ENCODE results near the gene ASGR2. TPM values are rescaled to one million over a fixed set of nuclear protein-coding genes. Genes with fewer than 3 reads are reported as not detected.

ASGR2 gene
- total RNA-seq (2016; rRNA removed; fragmentation: Illumina TruSeq; extraction: Trizol) (142 and 320 TPM in 2 replicates), polyA plus RNA-seq (2011; rRNA removed) (754 and 762 TPM in 2 replicates), polyA minus RNA-seq (2011; rRNA and poly(A)+ RNA removed; ENCODE audit: low replicate concordance) (371 TPM in 1 of 2 replicates, not detected in the other), Bru-seq, nascent RNA (percentile 96 among the genes with signal in this experiment), BruChase-seq, experiment 1, labeled RNA remaining after a 6-hour chase (percentile 96 among the genes with signal in this experiment), BruChase-seq, experiment 2, labeled RNA remaining after a 2-hour chase (percentile 97 among the genes with signal in this experiment)
- 153 and 157 TPM in 2 replicates for total RNA-seq (2016; cell fraction: cytosol; rRNA removed; fragmentation: Illumina TruSeq; extraction: Trizol; ENCODE audit: low read depth)
- total RNA-seq (2016; cell fraction: insoluble cytoplasmic fraction; rRNA removed; fragmentation: Illumina TruSeq; extraction: Trizol), result 137 and 326 TPM in 2 replicates
- 154 and 165 TPM in 2 replicates for total RNA-seq (2016; cell fraction: membrane; rRNA removed; fragmentation: Illumina TruSeq; extraction: Trizol)
- total RNA-seq (2016; cell fraction: nucleus; rRNA removed; fragmentation: Illumina TruSeq; extraction: Trizol), result 251 and 289 TPM in 2 replicates
- polyA plus RNA-seq (2011; cell fraction: cytosol; rRNA removed), result 620 and 780 TPM in 2 replicates
- 692 and 800 TPM in 2 replicates for polyA plus RNA-seq (2011; cell fraction: nucleus; rRNA removed)
- 341 and 394 TPM in 2 replicates for polyA plus RNA-seq (2012)
- polyA plus RNA-seq (2016; cell fraction: cytosol; fragmentation: Illumina TruSeq; extraction: Trizol; ENCODE audit: low read depth), result 194 and 207 TPM in 2 replicates
- polyA plus RNA-seq (2016; cell fraction: insoluble cytoplasmic fraction; fragmentation: Illumina TruSeq; extraction: Trizol; ENCODE audit: low read depth), result 170 and 186 TPM in 2 replicates
- 175 and 177 TPM in 2 replicates for polyA plus RNA-seq (2016; cell fraction: membrane; fragmentation: Illumina TruSeq; extraction: Trizol; ENCODE audit: low read depth)
- 623 and 667 TPM in 2 replicates for polyA plus RNA-seq (2016; cell fraction: nucleus; fragmentation: Illumina TruSeq; extraction: Trizol; ENCODE audit: insufficient read depth, low read depth)
- 131 TPM in 2 replicates for polyA minus RNA-seq (2011; cell fraction: cytosol; rRNA and poly(A)+ RNA removed)
- polyA minus RNA-seq (2011; cell fraction: nucleus; rRNA and poly(A)+ RNA removed), result 102 and 109 TPM in 2 replicates
- long read RNA-seq, experiment 1, transcript ASGR2-201 (9 exons, 1,396 nt), result major isoform, 42 of 569 reads
- long read RNA-seq, experiment 1, transcript ASGR2-202 (9 exons, 1,386 nt), result minor isoform, 28 of 569 reads
- long read RNA-seq, experiment 1, partial matches to known transcripts, result 99 of 569 reads
- long read RNA-seq, experiment 1, other reads (novel, unspliced or antisense), result 396 of 569 reads
- long read RNA-seq, experiment 2, transcript ASGR2-201 (9 exons, 1,396 nt), result major isoform, 46 of 910 reads
- long read RNA-seq, experiment 2, transcript ASGR2-203 (8 exons, 879 nt), result minor isoform, 22 of 910 reads
- long read RNA-seq, experiment 2, partial matches to known transcripts, result 300 of 910 reads
- long read RNA-seq, experiment 2, other reads (novel, unspliced or antisense), result 541 of 910 reads

DNA sequence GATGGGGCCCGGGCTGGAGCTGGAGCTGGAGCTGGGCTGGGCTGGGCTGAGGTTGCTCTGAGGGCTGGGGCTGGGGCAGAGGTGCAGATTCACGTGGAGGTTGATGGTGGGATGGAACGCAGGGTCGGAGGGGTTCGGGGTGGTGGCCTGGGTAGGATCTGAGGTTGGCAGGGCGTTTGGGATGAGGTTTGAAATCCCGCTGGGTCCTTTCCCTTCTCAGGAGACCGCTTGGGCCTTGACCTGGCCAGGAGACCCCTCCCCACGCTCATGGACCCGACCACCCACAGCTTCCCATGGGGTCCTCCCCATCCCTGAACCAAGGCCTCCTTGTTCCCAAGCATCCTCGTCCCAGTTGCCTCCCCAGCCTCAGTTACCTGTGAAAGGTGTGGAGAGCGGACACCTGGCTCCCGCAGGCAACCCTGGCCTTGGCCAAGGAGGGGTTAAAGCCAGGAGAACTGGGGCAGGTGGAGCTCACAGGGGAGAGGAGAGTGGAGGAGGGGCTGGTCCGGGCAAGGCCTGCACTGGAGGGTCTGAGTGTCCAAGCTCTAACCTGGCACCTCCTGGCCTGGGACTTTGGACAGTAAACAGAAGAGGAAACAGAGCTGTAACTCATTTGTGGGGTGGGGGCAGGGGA lies at the start of gene ASGR2:
Gene ASGR2, minus strand, starts transcription at position 582 of the 634 bp plus-strand sequence. CDS start 582 bp downstream, outside the sequence.
- CTCF ChIA-PET (ENCODE audit: low intra/inter-chr PET ratio, low total read pairs), result no interaction called here
- 0% methylated on average over 10 of the region's 14 CpGs for WGBS (ENCODE audit: low lambda C conversion rate)
- TF ChIP-seq ZNF101 (CRISPR knock-in tag; IDR thresholded peaks at IDR 0.05; ENCODE audit: borderline replicate concordance, low read depth) (0 out of 2 replicates have a peak, but pooled peaks have one; percentile 48), ZNF737 (CRISPR knock-in tag; IDR thresholded peaks at IDR 0.05; ENCODE audit: borderline replicate concordance) (0 out of 2 replicates have a peak, but pooled peaks have one; percentile 40), ZNF446 (CRISPR knock-in tag; IDR thresholded peaks at IDR 0.05) (no peak), MLXIP (CRISPR knock-in tag; IDR thresholded peaks at IDR 0.05; ENCODE audit: borderline replicate concordance) (no peak), MEIS1 (CRISPR knock-in tag; IDR thresholded peaks at IDR 0.05; ENCODE audit: borderline replicate concordance) (peak; percentile 89), ZNF766 (CRISPR knock-in tag; IDR thresholded peaks at IDR 0.05; ENCODE audit: borderline replicate concordance) (no peak), ZKSCAN1 (IDR thresholded peaks at IDR 0.05; ENCODE audit: low read length) (no peak), FOXA1 (IDR thresholded peaks at IDR 0.05) (no peak), FOXA1 (CRISPR knock-in tag; IDR thresholded peaks at IDR 0.05) (peak; percentile 76), ARHGAP35 (CRISPR knock-in tag; IDR thresholded peaks at IDR 0.05; ENCODE audit: borderline replicate concordance) (no peak; the same call in 1 of the 2 replicates)
- TF ChIP-seq, protein P1, sequence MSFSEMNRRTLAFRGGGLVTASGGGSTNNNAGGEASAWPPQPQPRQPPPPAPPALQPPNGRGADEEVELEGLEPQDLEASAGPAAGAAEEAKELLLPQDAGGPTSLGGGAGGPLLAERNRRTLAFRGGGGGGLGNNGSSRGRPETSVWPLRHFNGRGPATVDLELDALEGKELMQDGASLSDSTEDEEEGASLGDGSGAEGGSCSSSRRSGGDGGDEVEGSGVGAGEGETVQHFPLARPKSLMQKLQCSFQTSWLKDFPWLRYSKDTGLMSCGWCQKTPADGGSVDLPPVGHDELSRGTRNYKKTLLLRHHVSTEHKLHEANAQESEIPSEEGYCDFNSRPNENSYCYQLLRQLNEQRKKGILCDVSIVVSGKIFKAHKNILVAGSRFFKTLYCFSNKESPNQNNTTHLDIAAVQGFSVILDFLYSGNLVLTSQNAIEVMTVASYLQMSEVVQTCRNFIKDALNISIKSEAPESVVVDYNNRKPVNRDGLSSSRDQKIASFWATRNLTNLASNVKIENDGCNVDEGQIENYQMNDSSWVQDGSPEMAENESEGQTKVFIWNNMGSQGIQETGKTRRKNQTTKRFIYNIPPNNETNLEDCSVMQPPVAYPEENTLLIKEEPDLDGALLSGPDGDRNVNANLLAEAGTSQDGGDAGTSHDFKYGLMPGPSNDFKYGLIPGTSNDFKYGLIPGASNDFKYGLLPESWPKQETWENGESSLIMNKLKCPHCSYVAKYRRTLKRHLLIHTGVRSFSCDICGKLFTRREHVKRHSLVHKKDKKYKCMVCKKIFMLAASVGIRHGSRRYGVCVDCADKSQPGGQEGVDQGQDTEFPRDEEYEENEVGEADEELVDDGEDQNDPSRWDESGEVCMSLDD (CRISPR knock-in tag; IDR thresholded peaks at IDR 0.05; ENCODE audit: borderline replicate concordance), result no peak

More for the DNA sequence above, at the start of gene ASGR2:
- H3K9me3 ChIP-seq (ENCODE audit: low read length), result no peaks in the 10 kb centered on the region
- peaks cover 56% of the 10 kb centered on the region for H3K79me2 ChIP-seq (ENCODE audit: insufficient read depth, low read length)
- FAIRE-seq (peak; percentile 81), ATAC-seq (peak; percentile 92), DNase-seq (ENCODE audit: low spot score) (peak; percentile 98)
- in situ Hi-C loops (cut with HindIII; ENCODE audit: extremely low pct_ligation_motif_present, low pct_unique_long_range_greater_than_20kb) (no loop called here), intact Hi-C loops (cut with micrococcal nuclease; ENCODE audit: unreplicated experiment) (loop anchor here (2.0 kb wide), 1 partner anchor 18 kb away; no protein-coding TSS in a partner anchor)
- H3K4me2 ChIP-seq (ENCODE audit: low read depth, low read length), result peak within 1 kb of the TSS; percentile 100
- no TSS peak for BruUV-seq (replicated peaks)
- H3K27me3 ChIP-seq (ENCODE audit: control insufficient read depth in 1 of 2, insufficient read depth in 2 of 2, low read length in 2 of 2), result peaks cover 0 to 5% of the 10 kb centered on the region in 2 experiments; a peak in 1 of 5 replicates
- peaks cover 88% of the 10 kb centered on the region for H3K4me1 ChIP-seq (ENCODE audit: insufficient read depth, low read length)
- peak within 1 kb of the TSS; percentile 97 for H3K9ac ChIP-seq (ENCODE audit: insufficient read depth, low read depth, low read length)
- no peak within 1 kb of the TSS for H2AFZ ChIP-seq (ENCODE audit: low read length)
- peaks cover 10% of the 10 kb centered on the region for H4K20me1 ChIP-seq (ENCODE audit: insufficient read depth, low read length)
- H3K4me3 ChIP-seq (replicated peaks in 1 of 3; ENCODE audit: insufficient read depth in 1 of 3, low read depth in 2 of 3, low read length in 3 of 3), result peak within 1 kb of the TSS; percentile 86 to 99 (median 88)
- peaks cover 0 to 13% of the 10 kb centered on the region in 2 experiments; a peak in 3 of 5 replicates for H3K36me3 ChIP-seq (replicated peaks in 1 of 2; ENCODE audit: control insufficient read depth in 1 of 2, insufficient read depth in 2 of 2, low read length in 2 of 2)
- POLR2A ChIA-PET, result interaction anchor here (0.6 to 3.7 kb wide), 45 partner anchors 8 to 413 kb away, joined by 3 to 77 read pairs (median 6); partner anchors contain the start of genes ACADVL, ASGR1, DLG4 and DVL2
- H3K27ac ChIP-seq (ENCODE audit: extremely low read length, insufficient read depth, low read length), result peak within 1 kb of the TSS; percentile 98
